K562 (cell line): ENCODE results near the gene G6PC3. TPM values are rescaled to one million over a fixed set of nuclear protein-coding genes. Genes with fewer than 3 reads are reported as not detected.

Experiments used
- CBX3 ChIP-seq, 2 experiments: IDR thresholded peaks; 1 replicate in 1 of 2; 2 replicates in 1 of 2; pipeline ENCODE4 v1.6.1; 2012; ENCODE audit warnings: inconsistent platforms in 2 of 2, low read length in 2 of 2, borderline replicate concordance in 1 of 2, control low read depth in 1 of 2
- PRMT5 ChIP-seq: sonication (generic); formaldehyde crosslinking; IDR thresholded peaks from 2 replicates; pipeline ENCODE4 v1.5.0; 2020; ENCODE audit warnings: missing genetic modification reagents
- TCF3 ChIP-seq: sonication (generic); formaldehyde crosslinking; IDR thresholded peaks from 2 replicates; pipeline ENCODE4 v1.4.0; 2020; ENCODE audit warnings: mild to moderate bottlenecking, missing genetic modification reagents
- ZFPM2 ChIP-seq: fragments of 250-450 bp; sonication (Bioruptor Pico); IDR thresholded peaks from 2 replicates; pipeline ENCODE4 v1.5.1; 2022; ENCODE audit warnings: mild to moderate bottlenecking
- ZNF583 ChIP-seq: fragments of 250-450 bp; sonication (Bioruptor Pico); IDR thresholded peaks from 2 replicates; pipeline ENCODE4 v1.4.0; 2020
- polyA plus RNA-seq, 8 experiments: library from polyadenylated mRNA; depleted of rRNA in 4 of 8; stranded (reverse) in 5 of 8; unstranded in 3 of 8; fragments of >200 nt; fragmentation: Nextera tagmentation in 2 of 8; fragmentation: Illumina TruSeq in 1 of 8; extraction: Ambion mirVana in 2 of 8; extraction: Trizol in 1 of 8; gene quantifications; 2 replicates each; pipeline versions ENCODE4 v1.2.1 to v1.2.3, GENCODE V29; 2011 to 2014; ENCODE audit warnings: inconsistent platforms in 1 of 8, missing spikeins in 1 of 8
- total RNA-seq, 7 experiments: library from RNA; depleted of rRNA in 6 of 7; stranded (reverse); fragments of >200 nt in 6 of 7; fragmentation: Illumina TruSeq in 2 of 7; extraction: Trizol in 2 of 7; gene quantifications; 2 replicates each; pipeline versions ENCODE4 v1.2.1 to v1.2.3, GENCODE V29; 2011 to 2021; ENCODE audit warnings: low replicate concordance in 1 of 7
- TF ChIP-seq, protein P1 (sequence below): fragments of 450-650 bp; IDR thresholded peaks from 2 replicates; pipeline ENCODE4 v1.6.1; 2016; ENCODE audit warnings: mild to moderate bottlenecking, moderate library complexity
- TF ChIP-seq, protein P2 (sequence below): fragments of 450-650 bp; IDR thresholded peaks from 2 replicates; pipeline ENCODE4 v1.6.1; 2016; ENCODE audit warnings: borderline replicate concordance
- TF ChIP-seq, protein P3 (sequence below): sonication (generic); formaldehyde crosslinking; IDR thresholded peaks from 2 replicates; pipeline ENCODE4 v1.8.1; 2023; ENCODE audit warnings: mild to moderate bottlenecking, missing genetic modification reagents
- TF ChIP-seq, protein P4 (sequence below): fragments of 200-800 bp; sonication (Bioruptor generic); IDR thresholded peaks from 2 replicates; pipeline ENCODE4 v1.6.1; 2017; ENCODE audit warnings: missing genetic modification characterization, missing compliant biosample characterization

G6PC3 gene
- total and polyA plus RNA-seq, 9 of the 15 experiments (the other 6 are each of a cell fraction or from before 2014, with no cell fraction given): 10.4 to 57.8 (median 31.1) TPM

DNA sequence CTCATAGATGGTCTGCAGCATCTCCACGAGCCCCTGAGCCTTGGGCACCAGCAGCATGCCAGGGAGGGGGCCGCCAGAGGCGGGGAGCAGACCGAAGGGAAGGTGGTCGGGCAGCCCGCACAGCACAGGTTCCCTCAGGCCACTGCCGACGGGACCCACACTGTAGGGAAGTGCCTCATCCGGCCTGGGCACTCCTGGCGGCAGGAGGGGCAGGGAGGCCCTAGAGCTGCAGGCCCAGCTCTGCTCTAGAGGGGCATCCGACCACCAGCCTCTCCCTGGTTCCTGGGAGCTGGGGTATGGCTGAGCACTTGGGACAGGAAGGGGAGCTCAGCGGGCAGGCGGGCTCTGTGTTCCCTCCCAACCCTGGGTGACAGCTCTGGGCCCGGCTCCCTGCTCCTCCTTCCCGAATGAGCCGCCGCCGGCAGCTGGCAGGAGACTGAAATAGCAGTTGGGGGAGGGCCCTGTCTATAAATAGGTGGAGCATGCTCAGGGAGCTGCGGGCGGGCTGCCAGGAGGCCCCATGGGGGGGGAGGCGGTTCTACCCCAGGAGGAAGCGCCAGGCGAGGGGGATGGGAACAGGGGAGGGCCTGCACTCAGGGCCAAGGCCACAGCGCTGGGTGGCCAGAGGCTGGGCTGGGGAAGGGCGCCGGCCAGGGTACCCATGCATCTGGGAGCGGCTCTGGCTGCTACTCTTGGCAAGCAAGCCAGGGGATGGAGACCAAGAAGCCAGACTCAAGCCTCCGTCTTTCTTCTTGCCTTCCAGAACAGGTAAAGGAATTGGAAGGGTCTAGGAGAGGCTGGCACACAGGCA is 40.5 kb downstream of the G6PC3 start (continued):
- TF ChIP-seq, protein P1, sequence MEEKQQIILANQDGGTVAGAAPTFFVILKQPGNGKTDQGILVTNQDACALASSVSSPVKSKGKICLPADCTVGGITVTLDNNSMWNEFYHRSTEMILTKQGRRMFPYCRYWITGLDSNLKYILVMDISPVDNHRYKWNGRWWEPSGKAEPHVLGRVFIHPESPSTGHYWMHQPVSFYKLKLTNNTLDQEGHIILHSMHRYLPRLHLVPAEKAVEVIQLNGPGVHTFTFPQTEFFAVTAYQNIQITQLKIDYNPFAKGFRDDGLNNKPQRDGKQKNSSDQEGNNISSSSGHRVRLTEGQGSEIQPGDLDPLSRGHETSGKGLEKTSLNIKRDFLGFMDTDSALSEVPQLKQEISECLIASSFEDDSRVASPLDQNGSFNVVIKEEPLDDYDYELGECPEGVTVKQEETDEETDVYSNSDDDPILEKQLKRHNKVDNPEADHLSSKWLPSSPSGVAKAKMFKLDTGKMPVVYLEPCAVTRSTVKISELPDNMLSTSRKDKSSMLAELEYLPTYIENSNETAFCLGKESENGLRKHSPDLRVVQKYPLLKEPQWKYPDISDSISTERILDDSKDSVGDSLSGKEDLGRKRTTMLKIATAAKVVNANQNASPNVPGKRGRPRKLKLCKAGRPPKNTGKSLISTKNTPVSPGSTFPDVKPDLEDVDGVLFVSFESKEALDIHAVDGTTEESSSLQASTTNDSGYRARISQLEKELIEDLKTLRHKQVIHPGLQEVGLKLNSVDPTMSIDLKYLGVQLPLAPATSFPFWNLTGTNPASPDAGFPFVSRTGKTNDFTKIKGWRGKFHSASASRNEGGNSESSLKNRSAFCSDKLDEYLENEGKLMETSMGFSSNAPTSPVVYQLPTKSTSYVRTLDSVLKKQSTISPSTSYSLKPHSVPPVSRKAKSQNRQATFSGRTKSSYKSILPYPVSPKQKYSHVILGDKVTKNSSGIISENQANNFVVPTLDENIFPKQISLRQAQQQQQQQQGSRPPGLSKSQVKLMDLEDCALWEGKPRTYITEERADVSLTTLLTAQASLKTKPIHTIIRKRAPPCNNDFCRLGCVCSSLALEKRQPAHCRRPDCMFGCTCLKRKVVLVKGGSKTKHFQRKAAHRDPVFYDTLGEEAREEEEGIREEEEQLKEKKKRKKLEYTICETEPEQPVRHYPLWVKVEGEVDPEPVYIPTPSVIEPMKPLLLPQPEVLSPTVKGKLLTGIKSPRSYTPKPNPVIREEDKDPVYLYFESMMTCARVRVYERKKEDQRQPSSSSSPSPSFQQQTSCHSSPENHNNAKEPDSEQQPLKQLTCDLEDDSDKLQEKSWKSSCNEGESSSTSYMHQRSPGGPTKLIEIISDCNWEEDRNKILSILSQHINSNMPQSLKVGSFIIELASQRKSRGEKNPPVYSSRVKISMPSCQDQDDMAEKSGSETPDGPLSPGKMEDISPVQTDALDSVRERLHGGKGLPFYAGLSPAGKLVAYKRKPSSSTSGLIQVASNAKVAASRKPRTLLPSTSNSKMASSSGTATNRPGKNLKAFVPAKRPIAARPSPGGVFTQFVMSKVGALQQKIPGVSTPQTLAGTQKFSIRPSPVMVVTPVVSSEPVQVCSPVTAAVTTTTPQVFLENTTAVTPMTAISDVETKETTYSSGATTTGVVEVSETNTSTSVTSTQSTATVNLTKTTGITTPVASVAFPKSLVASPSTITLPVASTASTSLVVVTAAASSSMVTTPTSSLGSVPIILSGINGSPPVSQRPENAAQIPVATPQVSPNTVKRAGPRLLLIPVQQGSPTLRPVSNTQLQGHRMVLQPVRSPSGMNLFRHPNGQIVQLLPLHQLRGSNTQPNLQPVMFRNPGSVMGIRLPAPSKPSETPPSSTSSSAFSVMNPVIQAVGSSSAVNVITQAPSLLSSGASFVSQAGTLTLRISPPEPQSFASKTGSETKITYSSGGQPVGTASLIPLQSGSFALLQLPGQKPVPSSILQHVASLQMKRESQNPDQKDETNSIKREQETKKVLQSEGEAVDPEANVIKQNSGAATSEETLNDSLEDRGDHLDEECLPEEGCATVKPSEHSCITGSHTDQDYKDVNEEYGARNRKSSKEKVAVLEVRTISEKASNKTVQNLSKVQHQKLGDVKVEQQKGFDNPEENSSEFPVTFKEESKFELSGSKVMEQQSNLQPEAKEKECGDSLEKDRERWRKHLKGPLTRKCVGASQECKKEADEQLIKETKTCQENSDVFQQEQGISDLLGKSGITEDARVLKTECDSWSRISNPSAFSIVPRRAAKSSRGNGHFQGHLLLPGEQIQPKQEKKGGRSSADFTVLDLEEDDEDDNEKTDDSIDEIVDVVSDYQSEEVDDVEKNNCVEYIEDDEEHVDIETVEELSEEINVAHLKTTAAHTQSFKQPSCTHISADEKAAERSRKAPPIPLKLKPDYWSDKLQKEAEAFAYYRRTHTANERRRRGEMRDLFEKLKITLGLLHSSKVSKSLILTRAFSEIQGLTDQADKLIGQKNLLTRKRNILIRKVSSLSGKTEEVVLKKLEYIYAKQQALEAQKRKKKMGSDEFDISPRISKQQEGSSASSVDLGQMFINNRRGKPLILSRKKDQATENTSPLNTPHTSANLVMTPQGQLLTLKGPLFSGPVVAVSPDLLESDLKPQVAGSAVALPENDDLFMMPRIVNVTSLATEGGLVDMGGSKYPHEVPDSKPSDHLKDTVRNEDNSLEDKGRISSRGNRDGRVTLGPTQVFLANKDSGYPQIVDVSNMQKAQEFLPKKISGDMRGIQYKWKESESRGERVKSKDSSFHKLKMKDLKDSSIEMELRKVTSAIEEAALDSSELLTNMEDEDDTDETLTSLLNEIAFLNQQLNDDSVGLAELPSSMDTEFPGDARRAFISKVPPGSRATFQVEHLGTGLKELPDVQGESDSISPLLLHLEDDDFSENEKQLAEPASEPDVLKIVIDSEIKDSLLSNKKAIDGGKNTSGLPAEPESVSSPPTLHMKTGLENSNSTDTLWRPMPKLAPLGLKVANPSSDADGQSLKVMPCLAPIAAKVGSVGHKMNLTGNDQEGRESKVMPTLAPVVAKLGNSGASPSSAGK: no peak
- TF ChIP-seq ZFPM2 (CRISPR knock-in tag): no peak
- no peak for TF ChIP-seq PRMT5
- TF ChIP-seq, protein P2, sequence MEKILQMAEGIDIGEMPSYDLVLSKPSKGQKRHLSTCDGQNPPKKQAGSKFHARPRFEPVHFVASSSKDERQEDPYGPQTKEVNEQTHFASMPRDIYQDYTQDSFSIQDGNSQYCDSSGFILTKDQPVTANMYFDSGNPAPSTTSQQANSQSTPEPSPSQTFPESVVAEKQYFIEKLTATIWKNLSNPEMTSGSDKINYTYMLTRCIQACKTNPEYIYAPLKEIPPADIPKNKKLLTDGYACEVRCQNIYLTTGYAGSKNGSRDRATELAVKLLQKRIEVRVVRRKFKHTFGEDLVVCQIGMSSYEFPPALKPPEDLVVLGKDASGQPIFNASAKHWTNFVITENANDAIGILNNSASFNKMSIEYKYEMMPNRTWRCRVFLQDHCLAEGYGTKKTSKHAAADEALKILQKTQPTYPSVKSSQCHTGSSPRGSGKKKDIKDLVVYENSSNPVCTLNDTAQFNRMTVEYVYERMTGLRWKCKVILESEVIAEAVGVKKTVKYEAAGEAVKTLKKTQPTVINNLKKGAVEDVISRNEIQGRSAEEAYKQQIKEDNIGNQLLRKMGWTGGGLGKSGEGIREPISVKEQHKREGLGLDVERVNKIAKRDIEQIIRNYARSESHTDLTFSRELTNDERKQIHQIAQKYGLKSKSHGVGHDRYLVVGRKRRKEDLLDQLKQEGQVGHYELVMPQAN: no peak
- peak; percentile 44; the same call in 1 of the 2 replicates for TF ChIP-seq TCF3 (CRISPR knock-in tag)
- TF ChIP-seq, protein P3, sequence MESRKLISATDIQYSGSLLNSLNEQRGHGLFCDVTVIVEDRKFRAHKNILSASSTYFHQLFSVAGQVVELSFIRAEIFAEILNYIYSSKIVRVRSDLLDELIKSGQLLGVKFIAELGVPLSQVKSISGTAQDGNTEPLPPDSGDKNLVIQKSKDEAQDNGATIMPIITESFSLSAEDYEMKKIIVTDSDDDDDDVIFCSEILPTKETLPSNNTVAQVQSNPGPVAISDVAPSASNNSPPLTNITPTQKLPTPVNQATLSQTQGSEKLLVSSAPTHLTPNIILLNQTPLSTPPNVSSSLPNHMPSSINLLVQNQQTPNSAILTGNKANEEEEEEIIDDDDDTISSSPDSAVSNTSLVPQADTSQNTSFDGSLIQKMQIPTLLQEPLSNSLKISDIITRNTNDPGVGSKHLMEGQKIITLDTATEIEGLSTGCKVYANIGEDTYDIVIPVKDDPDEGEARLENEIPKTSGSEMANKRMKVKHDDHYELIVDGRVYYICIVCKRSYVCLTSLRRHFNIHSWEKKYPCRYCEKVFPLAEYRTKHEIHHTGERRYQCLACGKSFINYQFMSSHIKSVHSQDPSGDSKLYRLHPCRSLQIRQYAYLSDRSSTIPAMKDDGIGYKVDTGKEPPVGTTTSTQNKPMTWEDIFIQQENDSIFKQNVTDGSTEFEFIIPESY (CRISPR knock-in tag): no peak
- TF ChIP-seq, protein P4, sequence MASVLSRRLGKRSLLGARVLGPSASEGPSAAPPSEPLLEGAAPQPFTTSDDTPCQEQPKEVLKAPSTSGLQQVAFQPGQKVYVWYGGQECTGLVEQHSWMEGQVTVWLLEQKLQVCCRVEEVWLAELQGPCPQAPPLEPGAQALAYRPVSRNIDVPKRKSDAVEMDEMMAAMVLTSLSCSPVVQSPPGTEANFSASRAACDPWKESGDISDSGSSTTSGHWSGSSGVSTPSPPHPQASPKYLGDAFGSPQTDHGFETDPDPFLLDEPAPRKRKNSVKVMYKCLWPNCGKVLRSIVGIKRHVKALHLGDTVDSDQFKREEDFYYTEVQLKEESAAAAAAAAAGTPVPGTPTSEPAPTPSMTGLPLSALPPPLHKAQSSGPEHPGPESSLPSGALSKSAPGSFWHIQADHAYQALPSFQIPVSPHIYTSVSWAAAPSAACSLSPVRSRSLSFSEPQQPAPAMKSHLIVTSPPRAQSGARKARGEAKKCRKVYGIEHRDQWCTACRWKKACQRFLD (CRISPR knock-in tag): no peak
- no peak for TF ChIP-seq CBX3 (IDR thresholded peaks at IDR 0.05; ENCODE audit: borderline replicate concordance in 1 of 2, low read length in 2 of 2)
- TF ChIP-seq ZNF583 (CRISPR knock-in tag): no peak
